ENCODE measurements around the gene SYVN1.

DNA sequence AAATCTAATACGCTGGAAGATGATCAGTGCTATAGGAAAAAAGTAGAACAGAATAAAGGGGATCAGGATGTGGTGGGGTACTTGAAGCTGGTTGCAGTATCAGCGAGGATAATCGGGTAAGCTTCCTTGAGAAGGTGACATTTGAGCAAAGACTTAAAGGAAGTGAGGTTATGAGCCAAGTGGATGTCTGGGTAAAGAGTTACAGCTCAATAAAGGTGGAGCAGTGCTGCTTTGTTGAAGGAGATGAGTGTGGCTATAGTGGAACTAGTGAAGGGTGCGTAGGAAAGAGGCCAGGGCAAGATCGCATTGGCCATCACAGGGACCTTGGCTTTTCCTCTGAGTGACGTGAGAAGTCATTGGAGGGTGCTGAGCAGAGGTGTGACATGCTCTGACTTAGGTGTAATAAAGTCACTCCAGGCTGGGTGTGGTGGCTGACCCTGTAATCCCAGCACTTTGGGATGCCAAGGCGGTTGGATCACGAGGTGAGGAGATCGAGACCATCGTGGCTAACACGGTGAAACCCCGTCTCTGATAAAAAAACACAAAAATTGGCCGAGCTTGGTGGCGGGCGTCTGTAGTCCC, 2.3 kb upstream of the SYVN1 start:
- TF ChIP-seq, protein P1, sequence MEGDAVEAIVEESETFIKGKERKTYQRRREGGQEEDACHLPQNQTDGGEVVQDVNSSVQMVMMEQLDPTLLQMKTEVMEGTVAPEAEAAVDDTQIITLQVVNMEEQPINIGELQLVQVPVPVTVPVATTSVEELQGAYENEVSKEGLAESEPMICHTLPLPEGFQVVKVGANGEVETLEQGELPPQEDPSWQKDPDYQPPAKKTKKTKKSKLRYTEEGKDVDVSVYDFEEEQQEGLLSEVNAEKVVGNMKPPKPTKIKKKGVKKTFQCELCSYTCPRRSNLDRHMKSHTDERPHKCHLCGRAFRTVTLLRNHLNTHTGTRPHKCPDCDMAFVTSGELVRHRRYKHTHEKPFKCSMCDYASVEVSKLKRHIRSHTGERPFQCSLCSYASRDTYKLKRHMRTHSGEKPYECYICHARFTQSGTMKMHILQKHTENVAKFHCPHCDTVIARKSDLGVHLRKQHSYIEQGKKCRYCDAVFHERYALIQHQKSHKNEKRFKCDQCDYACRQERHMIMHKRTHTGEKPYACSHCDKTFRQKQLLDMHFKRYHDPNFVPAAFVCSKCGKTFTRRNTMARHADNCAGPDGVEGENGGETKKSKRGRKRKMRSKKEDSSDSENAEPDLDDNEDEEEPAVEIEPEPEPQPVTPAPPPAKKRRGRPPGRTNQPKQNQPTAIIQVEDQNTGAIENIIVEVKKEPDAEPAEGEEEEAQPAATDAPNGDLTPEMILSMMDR (IDR thresholded peaks at IDR 0.05), result no peak
- TF ChIP-seq EP300 (IDR thresholded peaks at IDR 0.05) (no peak), POLR2A (IDR thresholded peaks at IDR 0.05) (no peak), POLR2AphosphoS5 (IDR thresholded peaks at IDR 0.05) (no peak)

Data from suprapubic skin (tissue), 4 donors.